BE2C (cell line): ENCODE results near the gene SPNS3.

ENCODE experiments used
- DNase-seq: peaks from one replicate; pipeline ENCODE4 v3.0.0-alpha.2; 2020
- H3K27me3 ChIP-seq: fragments of 250-450 bp; sonication (Bioruptor Pico); 2 replicates; pipeline ENCODE4 v1.5.1; 2020; ENCODE audit warnings: mild to moderate bottlenecking
- H3K36me3 ChIP-seq: fragments of 250-450 bp; sonication (Bioruptor Pico); 2 replicates; pipeline ENCODE4 v1.5.1; 2020; ENCODE audit warnings: mild to moderate bottlenecking
- H3K4me1 ChIP-seq: fragments of 250-450 bp; sonication (Bioruptor Pico); 2 replicates; pipeline ENCODE4 v1.5.1; 2020
- H3K4me3 ChIP-seq: 2 replicates; pipeline ENCODE4 v1.5.1; 2011; ENCODE audit warnings: low read depth, low read length
- H3K9me3 ChIP-seq: fragments of 250-450 bp; sonication (Bioruptor Pico); 2 replicates; pipeline ENCODE4 v1.5.1; 2020
- TF ChIP-seq, protein P1 (sequence below): IDR thresholded peaks from 2 replicates; pipeline ENCODE4 v1.5.1; 2012; ENCODE audit warnings: mild to moderate bottlenecking, low read depth, low read length

SPNS3 gene

DNA sequence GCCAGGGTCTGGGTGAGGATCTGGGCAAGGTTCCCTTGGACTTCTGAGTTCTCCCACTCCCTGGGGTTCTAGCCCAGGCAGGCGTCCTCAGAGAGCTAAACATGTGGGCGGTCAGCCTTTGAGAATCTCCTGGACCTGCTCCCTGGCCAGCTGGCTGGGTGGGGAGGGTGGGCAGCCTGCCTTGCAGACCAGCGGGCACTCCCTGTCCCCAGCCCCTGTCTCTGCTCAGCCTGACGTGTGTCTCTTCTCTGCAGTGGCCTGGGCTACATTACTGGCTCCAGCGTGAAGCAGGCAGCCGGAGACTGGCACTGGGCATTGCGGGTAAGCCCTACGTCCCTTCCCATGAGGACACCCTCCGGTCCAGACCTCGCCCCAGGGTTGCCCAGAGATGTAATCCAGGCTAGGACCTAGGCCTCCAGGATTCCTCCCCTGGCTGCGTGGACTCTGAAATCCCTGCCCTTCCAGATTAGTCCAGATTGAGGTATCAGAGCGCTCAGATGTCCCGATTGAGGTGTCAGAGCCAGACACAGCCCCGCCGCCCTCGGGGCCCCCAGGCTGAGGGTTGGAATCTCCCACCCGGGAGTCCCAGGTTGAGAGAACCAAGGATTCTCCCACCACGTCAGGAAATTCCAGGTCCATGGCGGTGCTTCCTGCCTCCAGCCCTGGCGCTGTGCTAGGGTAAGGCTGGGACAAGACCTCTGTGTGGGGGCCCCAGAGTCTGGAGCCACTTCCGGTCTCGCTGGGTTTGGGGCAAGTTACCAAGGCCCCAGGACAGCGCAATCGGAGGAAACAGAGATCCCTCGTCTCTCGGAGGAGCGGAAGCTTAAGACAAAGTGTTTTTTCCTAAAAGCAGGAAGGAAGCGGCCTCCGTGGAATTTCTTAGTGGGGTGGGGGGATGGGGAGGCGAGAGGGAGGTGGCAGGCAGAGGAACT lies 97.3 kb downstream of the SPNS3 start:
- Histone ChIP-seq H3K9me3 (no peaks in the 10 kb centered on the region), H3K4me1 (peaks cover 3% of the 10 kb centered on the region), H3K36me3 (no peaks in the 10 kb centered on the region), H3K27me3 (no peaks in the 10 kb centered on the region), H3K4me3 (no peak overlapping the region)
- no peak for DNase-seq
- TF ChIP-seq, protein P1, sequence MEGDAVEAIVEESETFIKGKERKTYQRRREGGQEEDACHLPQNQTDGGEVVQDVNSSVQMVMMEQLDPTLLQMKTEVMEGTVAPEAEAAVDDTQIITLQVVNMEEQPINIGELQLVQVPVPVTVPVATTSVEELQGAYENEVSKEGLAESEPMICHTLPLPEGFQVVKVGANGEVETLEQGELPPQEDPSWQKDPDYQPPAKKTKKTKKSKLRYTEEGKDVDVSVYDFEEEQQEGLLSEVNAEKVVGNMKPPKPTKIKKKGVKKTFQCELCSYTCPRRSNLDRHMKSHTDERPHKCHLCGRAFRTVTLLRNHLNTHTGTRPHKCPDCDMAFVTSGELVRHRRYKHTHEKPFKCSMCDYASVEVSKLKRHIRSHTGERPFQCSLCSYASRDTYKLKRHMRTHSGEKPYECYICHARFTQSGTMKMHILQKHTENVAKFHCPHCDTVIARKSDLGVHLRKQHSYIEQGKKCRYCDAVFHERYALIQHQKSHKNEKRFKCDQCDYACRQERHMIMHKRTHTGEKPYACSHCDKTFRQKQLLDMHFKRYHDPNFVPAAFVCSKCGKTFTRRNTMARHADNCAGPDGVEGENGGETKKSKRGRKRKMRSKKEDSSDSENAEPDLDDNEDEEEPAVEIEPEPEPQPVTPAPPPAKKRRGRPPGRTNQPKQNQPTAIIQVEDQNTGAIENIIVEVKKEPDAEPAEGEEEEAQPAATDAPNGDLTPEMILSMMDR: no peak

DNA sequence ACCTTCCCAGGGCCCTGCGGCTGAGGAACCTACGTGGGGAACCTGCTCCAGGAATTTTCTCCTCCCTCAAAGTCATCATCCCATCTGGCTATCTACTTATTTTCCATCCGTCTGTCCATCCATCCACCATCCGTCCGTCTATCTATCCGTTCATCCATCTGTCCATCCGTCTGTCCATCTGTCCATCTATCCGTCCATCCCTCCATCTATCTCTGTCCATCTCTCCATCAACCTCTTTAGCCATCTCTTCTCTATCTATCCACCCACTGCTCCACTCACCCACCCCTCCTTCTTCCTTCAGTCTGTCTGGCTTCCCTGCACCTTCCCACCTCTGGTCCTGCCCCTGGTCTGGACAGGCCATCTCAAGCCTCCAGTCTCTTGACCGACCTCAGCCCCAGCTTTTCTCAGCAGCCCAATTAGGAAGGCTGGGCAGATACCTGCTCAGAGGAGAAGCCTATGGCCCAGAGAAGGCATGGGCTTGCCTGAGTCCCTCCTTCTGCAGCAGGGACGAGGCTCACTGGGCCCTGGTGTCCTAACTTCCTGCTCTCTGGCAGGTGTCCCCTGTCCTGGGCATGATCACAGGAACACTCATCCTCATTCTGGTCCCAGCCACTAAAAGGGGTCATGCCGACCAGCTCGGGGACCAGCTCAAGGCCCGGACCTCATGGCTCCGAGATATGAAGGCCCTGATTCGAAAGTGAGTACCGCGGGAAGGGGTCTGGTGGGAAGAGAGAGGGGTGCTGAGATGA lies 98.4 kb downstream of the SPNS3 start:
- DNase-seq: no peak
- peaks cover 3% of the 10 kb centered on the region for H3K4me1 ChIP-seq
- no peak overlapping the region for H3K4me3 ChIP-seq
- TF ChIP-seq, protein P1: no peak
- no peaks in the 10 kb centered on the region for H3K27me3 ChIP-seq
- no peaks in the 10 kb centered on the region for H3K36me3 ChIP-seq
- no peaks in the 10 kb centered on the region for H3K9me3 ChIP-seq

DNA sequence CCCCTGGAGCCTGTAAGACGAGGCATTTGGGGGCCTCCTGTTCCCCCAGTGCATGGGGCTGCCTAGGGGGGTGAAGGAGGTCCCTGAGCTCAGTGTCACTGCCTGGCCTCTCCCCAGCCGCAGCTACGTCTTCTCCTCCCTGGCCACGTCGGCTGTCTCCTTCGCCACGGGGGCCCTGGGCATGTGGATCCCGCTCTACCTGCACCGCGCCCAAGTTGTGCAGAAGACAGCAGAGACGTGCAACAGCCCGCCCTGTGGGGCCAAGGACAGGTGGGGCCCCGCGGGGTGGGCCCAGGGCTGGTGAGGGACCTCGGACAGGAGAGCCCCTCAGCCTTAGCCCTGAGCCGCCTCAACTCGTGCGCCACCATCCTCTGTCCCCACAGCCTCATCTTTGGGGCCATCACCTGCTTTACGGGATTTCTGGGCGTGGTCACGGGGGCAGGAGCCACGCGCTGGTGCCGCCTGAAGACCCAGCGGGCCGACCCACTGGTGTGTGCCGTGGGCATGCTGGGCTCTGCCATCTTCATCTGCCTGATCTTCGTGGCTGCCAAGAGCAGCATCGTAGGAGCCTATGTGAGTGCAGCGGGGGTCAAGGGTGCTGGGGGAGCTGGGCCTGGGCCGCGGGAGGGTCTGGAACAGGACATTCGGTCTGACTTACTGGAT lies 99.3 kb downstream of the SPNS3 start:
- H3K27me3 ChIP-seq: no peaks in the 10 kb centered on the region
- TF ChIP-seq, protein P1: no peak
- H3K4me3 ChIP-seq: no peak overlapping the region
- H3K4me1 ChIP-seq: peaks cover 3% of the 10 kb centered on the region
- no peak for DNase-seq
- no peaks in the 10 kb centered on the region; the same call in 1 of the 2 replicates for H3K36me3 ChIP-seq
- H3K9me3 ChIP-seq: no peaks in the 10 kb centered on the region

DNA sequence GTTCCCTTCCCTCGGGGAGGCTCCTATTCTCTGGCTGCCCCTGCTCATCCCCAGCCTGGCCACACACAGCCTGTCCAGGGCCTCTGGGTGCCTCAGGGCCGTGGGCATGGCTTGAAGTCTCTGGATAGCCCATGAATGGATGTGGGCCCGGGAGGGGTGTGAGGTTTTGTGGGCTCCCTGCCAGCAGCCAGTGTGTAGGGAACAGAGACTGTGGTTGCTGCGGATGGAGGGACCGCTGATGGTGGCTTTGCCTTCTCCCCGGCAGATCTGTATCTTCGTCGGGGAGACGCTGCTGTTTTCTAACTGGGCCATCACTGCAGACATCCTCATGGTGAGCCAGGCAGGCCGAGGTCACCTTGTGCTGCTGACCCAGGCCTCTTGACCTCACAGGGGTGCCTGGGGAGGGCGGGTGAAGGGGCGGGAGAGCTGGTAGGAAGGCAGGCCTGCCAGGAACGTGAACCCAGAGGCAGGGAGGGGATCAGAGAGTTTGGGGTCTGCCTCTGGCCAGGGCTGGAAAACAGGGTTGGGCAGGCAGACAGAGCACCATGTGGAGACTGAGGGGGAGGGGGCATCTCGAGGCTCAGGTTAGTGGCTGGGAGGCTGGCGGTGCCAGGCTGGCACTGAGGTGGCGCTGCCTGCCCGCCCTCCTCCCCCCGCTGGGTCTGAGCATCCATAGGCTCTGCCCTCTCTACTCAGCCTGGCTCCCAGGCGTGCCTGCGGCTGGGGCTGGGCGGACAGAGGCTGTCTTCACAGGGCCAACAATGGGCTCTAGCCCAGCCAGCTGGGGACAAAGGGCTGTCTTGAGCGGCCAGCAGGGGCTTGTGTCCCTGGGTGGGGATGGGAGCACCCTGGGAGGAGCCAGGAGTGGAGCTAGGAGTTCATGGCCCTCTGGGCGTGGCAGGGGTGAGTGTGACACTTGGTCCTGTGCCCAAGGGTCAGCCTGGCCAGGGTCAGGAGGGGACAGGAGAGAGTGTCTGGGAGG lies 100.1 kb downstream of the SPNS3 start:
- Histone ChIP-seq H3K27me3 (no peaks in the 10 kb centered on the region), H3K9me3 (no peaks in the 10 kb centered on the region), H3K36me3 (no peaks in the 10 kb centered on the region; the same call in 1 of the 2 replicates), H3K4me1 (peaks cover 3% of the 10 kb centered on the region), H3K4me3 (no peak overlapping the region)
- peak; percentile 56 for DNase-seq
- TF ChIP-seq, protein P1: no peak

DNA sequence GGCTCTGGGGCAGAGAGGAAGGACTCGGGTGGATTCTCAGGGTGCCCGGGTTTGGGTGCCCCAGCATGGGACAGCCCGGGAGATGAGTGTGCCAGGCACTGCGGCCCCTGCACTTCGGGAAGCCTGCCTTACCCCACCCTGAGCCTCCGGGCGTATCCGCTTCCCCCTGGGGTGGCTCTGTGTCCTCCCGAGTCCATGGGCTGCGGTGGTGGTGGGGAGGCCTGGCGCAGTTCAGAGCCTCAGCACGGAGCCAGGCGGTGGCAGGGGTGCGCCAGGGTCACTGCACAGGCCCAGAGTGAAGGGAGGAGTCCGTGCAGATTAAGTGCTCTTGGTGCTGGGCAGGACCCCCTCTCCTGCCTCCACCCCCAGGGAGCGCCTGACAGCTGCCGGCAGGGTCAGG lies 100.8 kb downstream of the SPNS3 start:
- H3K36me3 ChIP-seq: no peaks in the 10 kb centered on the region; the same call in 1 of the 2 replicates
- DNase-seq: no peak
- H3K4me1 ChIP-seq: peaks cover 3% of the 10 kb centered on the region
- H3K27me3 ChIP-seq: no peaks in the 10 kb centered on the region
- TF ChIP-seq, protein P1: no peak
- H3K4me3 ChIP-seq: no peak overlapping the region
- no peaks in the 10 kb centered on the region for H3K9me3 ChIP-seq
